ENCODE measurements around the gene ISLR2.

The ISLR2 gene

GRCh38 chr15:74178326-74179100 lies 48.1 kb downstream of the ISLR2 start:
- no peak for DNase-seq

- DNase-seq: no peak
Measured at GRCh38 chr15:74179101-74179841, 48.9 kb downstream of the ISLR2 start.

GRCh38 chr15:74179983-74180880 lies 49.8 kb downstream of the ISLR2 start:
- DNase-seq: no peak

- no peak for DNase-seq
Measured at GRCh38 chr15:74180881-74181602, 50.7 kb downstream of the ISLR2 start.

- no peak for DNase-seq
Measured at GRCh38 chr15:74182131-74182530, 51.7 kb downstream of the ISLR2 start.

GRCh38 chr15:74184582-74185091 lies 54.3 kb downstream of the ISLR2 start:
- DNase-seq: no peak

GRCh38 chr15:74185710-74186348 lies 55.4 kb downstream of the ISLR2 start:
- DNase-seq: no peak
